ENCODE data around the gene MMP23B. TPM values are rescaled to one million over a fixed set of nuclear protein-coding genes. Genes with fewer than 3 reads are reported as not detected.
"Not testable (repeated sequence)": the region's sequence is repeated elsewhere in the genome, so short reads cannot be mapped to it uniquely, and the experiment has no call there.

Gene MMP23B
- total and polyA plus RNA-seq, 2 of the 8 experiments (the other 6 are each of a cell fraction or from before 2014, with no cell fraction given), result 9.2 to 14.6 TPM

DNA sequence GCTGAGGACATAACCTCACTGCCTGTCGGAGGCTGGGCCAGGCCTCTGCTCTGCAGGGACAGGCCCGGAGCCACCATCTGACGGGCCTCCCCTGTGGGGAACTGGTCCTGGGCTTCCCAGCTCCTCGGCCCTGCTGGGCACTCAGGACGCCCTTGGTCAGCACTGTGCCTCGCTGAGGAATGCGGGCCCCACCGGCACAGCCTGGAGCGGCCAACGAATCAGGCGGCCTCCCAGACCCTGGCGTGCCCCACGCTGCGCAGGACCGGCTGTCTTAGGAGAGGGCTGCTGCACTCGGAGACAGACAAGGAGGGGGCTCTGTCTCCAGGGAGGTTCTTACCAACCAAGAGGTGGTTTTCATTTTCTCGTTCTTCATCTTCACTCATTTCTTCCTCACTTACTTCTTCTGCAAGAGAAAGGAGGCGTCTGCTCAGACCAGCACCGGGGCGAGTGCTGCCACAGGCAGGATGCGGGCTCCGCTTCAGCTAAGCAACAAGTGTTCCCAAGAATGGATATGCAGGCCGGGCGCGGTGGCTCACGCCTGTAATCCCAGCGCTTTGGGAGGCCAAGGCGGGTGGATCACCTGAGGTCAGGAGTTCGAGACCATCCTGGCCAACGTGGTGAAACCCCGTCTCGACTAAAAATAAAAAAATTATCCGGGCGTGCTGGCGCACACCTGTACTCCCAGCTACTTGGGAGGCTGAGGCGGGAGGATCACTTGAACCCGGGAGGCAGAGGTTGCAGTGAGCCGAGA is 8.9 kb downstream of the MMP23B start:
- H4K5ac ChIP-seq (ENCODE audit: insufficient read length, low read depth, low read length); H4K20me1 ChIP-seq (replicated peaks in 1 of 2; ENCODE audit: control insufficient read depth in 1 of 2, insufficient read depth in 2 of 2, low read length in 2 of 2); H3K4me3 ChIP-seq (ENCODE audit: extremely low read depth in 1 of 4, insufficient read depth in 2 of 4, low read depth in 3 of 4, low read length in 4 of 4); H4K91ac ChIP-seq (replicated peaks; ENCODE audit: insufficient read length, low read length); H3K56ac ChIP-seq (replicated peaks; ENCODE audit: insufficient read length, low read depth, low read length); H2BK5ac ChIP-seq (ENCODE audit: low read depth, low read length); H2AFZ ChIP-seq (ENCODE audit: low read length); H2BK12ac ChIP-seq (ENCODE audit: low read depth, low read length); H3K18ac ChIP-seq (ENCODE audit: extremely low read depth, low read length); H3K9ac ChIP-seq (replicated peaks in 1 of 4; ENCODE audit: extremely low read depth in 1 of 4, low read depth in 3 of 4, low read length in 3 of 4); H3K23me2 ChIP-seq (ENCODE audit: low read depth, low read length); H3K27ac ChIP-seq (ENCODE audit: low read depth, low read length); H3K4me2 ChIP-seq (ENCODE audit: insufficient read depth in 1 of 2, low read depth in 2 of 2, low read length in 2 of 2); H3K14ac ChIP-seq (ENCODE audit: insufficient read length); CTCF ChIA-PET (ENCODE audit: partially characterized antibody); H3K79me2 ChIP-seq (ENCODE audit: control insufficient read depth in 1 of 2, insufficient read depth in 2 of 2, low read length in 2 of 2); H3K79me1 ChIP-seq (ENCODE audit: low read depth, low read length); H3K9me3 ChIP-seq (ENCODE audit: insufficient read depth in 2 of 2, low read depth in 1 of 2, low read length in 1 of 2); H3K27me3 ChIP-seq (replicated peaks in 1 of 4; ENCODE audit: control insufficient read depth in 3 of 4, extremely low read depth in 1 of 4, insufficient read depth in 3 of 4, low read length in 3 of 4); H4K8ac ChIP-seq (ENCODE audit: extremely low read depth, insufficient read depth, low read length); H2BK20ac ChIP-seq (ENCODE audit: low read length); H3K4ac ChIP-seq (replicated peaks; ENCODE audit: insufficient read length, low read depth, low read length); H2AK5ac ChIP-seq (ENCODE audit: low read depth, low read length); H2BK120ac ChIP-seq (replicated peaks; ENCODE audit: low read depth, low read length); DNase-seq (ENCODE audit: low read depth in 1 of 2, low spot score in 2 of 2); POLR2A ChIA-PET (ENCODE audit: partially characterized antibody); FAIRE-seq; H3K4me1 ChIP-seq (replicated peaks in 1 of 4; ENCODE audit: control insufficient read depth in 3 of 4, insufficient read depth in 4 of 4, low read length in 3 of 4); H3K23ac ChIP-seq (ENCODE audit: insufficient read length); H2BK15ac ChIP-seq (ENCODE audit: low read length): not testable (repeated sequence)
- 92% methylated on average over 13 of the region's 38 CpGs; no CpG with 5 or more reads in 1 of the 2 experiments for WGBS, 2 experiments (ENCODE audit: extremely low coverage in 1 of 2, insufficient coverage in 1 of 2, insufficient read length in 1 of 2, insufficient replicate concordance in 2 of 2, low coverage in 1 of 2, low lambda C conversion rate in 2 of 2, missing lambda C conversion rate in 1 of 2)
- peaks cover 0 to 15% (median 5%) of the 10 kb centered on the region in 4 experiments; a peak in 6 of 8 replicates for H3K36me3 ChIP-seq (ENCODE audit: control insufficient read depth in 2 of 4, insufficient read depth in 4 of 4, low read length in 3 of 4)

DNA sequence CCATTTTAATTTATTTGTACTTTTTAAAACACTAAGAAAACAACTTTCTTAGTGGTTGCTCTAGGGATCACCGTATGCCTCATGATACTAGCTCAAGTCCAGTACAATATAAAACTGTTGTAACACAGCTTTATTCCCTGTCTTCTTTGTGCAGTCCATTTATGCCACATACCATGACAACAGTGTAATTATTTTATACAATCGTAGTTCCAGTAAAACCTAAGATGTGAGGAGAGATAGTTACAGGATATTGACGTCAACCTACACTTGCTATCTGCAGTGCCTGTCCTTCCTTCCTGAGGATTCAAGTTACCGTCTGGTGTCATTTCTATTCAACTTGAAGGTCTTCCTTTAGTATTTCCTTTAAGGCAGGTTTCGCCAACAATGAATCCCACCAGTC is 14.4 kb downstream of the MMP23B start:
- H3K9ac ChIP-seq (replicated peaks in 1 of 4; ENCODE audit: extremely low read depth in 1 of 4, low read depth in 3 of 4, low read length in 3 of 4); POLR2A ChIA-PET (ENCODE audit: partially characterized antibody); H3K27me3 ChIP-seq (replicated peaks in 1 of 4; ENCODE audit: control insufficient read depth in 3 of 4, extremely low read depth in 1 of 4, insufficient read depth in 3 of 4, low read length in 3 of 4); H4K20me1 ChIP-seq (replicated peaks in 1 of 2; ENCODE audit: control insufficient read depth in 1 of 2, insufficient read depth in 2 of 2, low read length in 2 of 2); H3K23ac ChIP-seq (ENCODE audit: insufficient read length); H3K79me2 ChIP-seq (ENCODE audit: control insufficient read depth in 1 of 2, insufficient read depth in 2 of 2, low read length in 2 of 2); H3K9me3 ChIP-seq (ENCODE audit: insufficient read depth in 2 of 2, low read depth in 1 of 2, low read length in 1 of 2); H3K14ac ChIP-seq (ENCODE audit: insufficient read length); H2AK5ac ChIP-seq (ENCODE audit: low read depth, low read length); H3K4me3 ChIP-seq (ENCODE audit: extremely low read depth in 1 of 4, insufficient read depth in 2 of 4, low read depth in 3 of 4, low read length in 4 of 4); H4K5ac ChIP-seq (ENCODE audit: insufficient read length, low read depth, low read length); H3K23me2 ChIP-seq (ENCODE audit: low read depth, low read length); DNase-seq (ENCODE audit: low read depth in 1 of 2, low spot score in 2 of 2); FAIRE-seq; H2BK20ac ChIP-seq (ENCODE audit: low read length); H2BK12ac ChIP-seq (ENCODE audit: low read depth, low read length); H4K8ac ChIP-seq (ENCODE audit: extremely low read depth, insufficient read depth, low read length); H2AFZ ChIP-seq (ENCODE audit: low read length); CTCF ChIA-PET (ENCODE audit: partially characterized antibody); H3K4me1 ChIP-seq (replicated peaks in 1 of 4; ENCODE audit: control insufficient read depth in 3 of 4, insufficient read depth in 4 of 4, low read length in 3 of 4); H4K91ac ChIP-seq (replicated peaks; ENCODE audit: insufficient read length, low read length); H3K18ac ChIP-seq (ENCODE audit: extremely low read depth, low read length); H3K4ac ChIP-seq (replicated peaks; ENCODE audit: insufficient read length, low read depth, low read length); H2BK5ac ChIP-seq (ENCODE audit: low read depth, low read length); H3K4me2 ChIP-seq (ENCODE audit: insufficient read depth in 1 of 2, low read depth in 2 of 2, low read length in 2 of 2); H3K27ac ChIP-seq (ENCODE audit: low read depth, low read length); H2BK15ac ChIP-seq (ENCODE audit: low read length); H3K79me1 ChIP-seq (ENCODE audit: low read depth, low read length); H3K56ac ChIP-seq (replicated peaks; ENCODE audit: insufficient read length, low read depth, low read length); H2BK120ac ChIP-seq (replicated peaks; ENCODE audit: low read depth, low read length): not testable (repeated sequence)
- 85% methylated on average over 5 of the region's 5 CpGs; no CpG with 5 or more reads in 1 of the 2 experiments for WGBS, 2 experiments (ENCODE audit: extremely low coverage in 1 of 2, insufficient coverage in 1 of 2, insufficient read length in 1 of 2, insufficient replicate concordance in 2 of 2, low coverage in 1 of 2, low lambda C conversion rate in 2 of 2, missing lambda C conversion rate in 1 of 2)
- peaks cover 4 to 25% (median 15%) of the 10 kb centered on the region in 4 experiments; a peak in 6 of 8 replicates for H3K36me3 ChIP-seq (ENCODE audit: control insufficient read depth in 2 of 4, insufficient read depth in 4 of 4, low read length in 3 of 4)
